Hepatocyte (in vitro differentiated cells): Measurements from ENCODE around the gene SKIC2. TPM values are rescaled to one million over a fixed set of nuclear protein-coding genes. Genes with fewer than 3 reads are reported as not detected.

Experiments
- DNase-seq: peaks from one replicate; pipeline ENCODE4 v3.0.0-alpha.2; 2016; ENCODE audit warnings: low spot score
- H2AFZ ChIP-seq: fragments of 200-600 bp; sonication (generic); 2 replicates; pipeline ENCODE4 v1.6.0; 2016; ENCODE audit warnings: antibody characterized with exemption, mild to moderate bottlenecking
- H3K27ac ChIP-seq: fragments of 200-600 bp; sonication (generic); 2 replicates; pipeline ENCODE4 v1.5.1; 2016; ENCODE audit warnings: mild to moderate bottlenecking
- H3K27me3 ChIP-seq: fragments of 200-600 bp; sonication (generic); 2 replicates; pipeline ENCODE4 v1.6.1; 2016
- H3K36me3 ChIP-seq: fragments of 200-600 bp; sonication (generic); replicated peaks from 2 replicates; pipeline ENCODE4 v1.5.1; 2016; ENCODE audit warnings: low read depth; ENCODE audit not compliant: insufficient read depth
- H3K4me1 ChIP-seq: fragments of 200-600 bp; sonication (generic); 2 replicates; pipeline ENCODE4 v1.5.1; 2016; ENCODE audit warnings: mild to moderate bottlenecking, moderate library complexity; ENCODE audit not compliant: insufficient read depth
- H3K4me2 ChIP-seq: fragments of 200-600 bp; sonication (generic); 2 replicates; pipeline ENCODE4 v1.6.0; 2016
- H3K4me3 ChIP-seq: fragments of 200-600 bp; sonication (generic); 2 replicates; pipeline ENCODE4 v1.5.1; 2016; ENCODE audit warnings: mild to moderate bottlenecking
- H3K79me2 ChIP-seq: fragments of 200-600 bp; sonication (generic); 2 replicates; pipeline ENCODE4 v1.6.0; 2017; ENCODE audit warnings: mild to moderate bottlenecking
- H3K9me2 ChIP-seq: fragments of 200-600 bp; sonication (generic); replicated peaks from 2 replicates; pipeline ENCODE4 v1.6.0; 2017; ENCODE audit warnings: mild to moderate bottlenecking; ENCODE audit not compliant: insufficient read depth
- H3K9me3 ChIP-seq: fragments of 200-600 bp; sonication (generic); 2 replicates; pipeline ENCODE4 v1.5.1; 2016; ENCODE audit warnings: low read depth, mild to moderate bottlenecking
- H4K20me1 ChIP-seq: fragments of 200-600 bp; sonication (generic); 2 replicates; pipeline ENCODE4 v1.6.0; 2016; ENCODE audit warnings: mild to moderate bottlenecking; ENCODE audit not compliant: insufficient read depth, poor library complexity, severe bottlenecking
- CTCF ChIP-seq: fragments of 200-600 bp; sonication (generic); IDR thresholded peaks from 2 replicates; pipeline ENCODE4 v1.5.1; 2016; ENCODE audit warnings: antibody characterized with exemption, mild to moderate bottlenecking; ENCODE audit not compliant: poor library complexity
- EZH2 ChIP-seq: fragments of 200-600 bp; sonication (generic); IDR thresholded peaks from 2 replicates; pipeline ENCODE4 v1.6.1; 2016; ENCODE audit warnings: antibody characterized with exemption, mild to moderate bottlenecking, borderline replicate concordance
- EZH2phosphoT487 ChIP-seq: fragments of 200-600 bp; sonication (generic); IDR thresholded peaks from one replicate; pipeline ENCODE4 v1.6.1; 2018; ENCODE audit warnings: antibody characterized with exemption, mild to moderate bottlenecking, low read depth, moderate library complexity; ENCODE audit not compliant: unreplicated experiment, severe bottlenecking
- WGBS: methylation state at CpG from one replicate; pipeline ENCODE4 v1.1.6; 2016; ENCODE audit warnings: low lambda C conversion rate; ENCODE audit errors: missing lambda C conversion rate; 5-methylcytosine and 5-hydroxymethylcytosine counted together
- polyA plus RNA-seq: library from polyadenylated mRNA; unstranded; fragments of >200 nt; fragmentation: Nextera tagmentation; extraction: Ambion mirVana; gene quantifications from 2 replicates; pipeline ENCODE4 v1.2.1, GENCODE V29; 2016
- total RNA-seq: library from RNA; depleted of rRNA; stranded (reverse); fragments of >200 nt; gene quantifications from 2 replicates; pipeline ENCODE4 v1.2.3, GENCODE V29; 2014

Gene SKIC2
- total and polyA plus RNA-seq, 2 experiments from 2014 or later = 53.2 to 64.3 TPM

GRCh38 chr6:31949926-31950548 is 8.9 kb upstream of the SKIC2 start:
- H3K36me3 ChIP-seq = no peaks in the 10 kb centered on the region
- no peaks in the 10 kb centered on the region for H3K9me2 ChIP-seq
- WGBS = 91% methylated on average over 7 of the region's 7 CpGs
- H3K4me1 ChIP-seq = peaks cover 10% of the 10 kb centered on the region
- no peak for DNase-seq
- peaks cover 4% of the 10 kb centered on the region for H3K79me2 ChIP-seq
- H3K4me2 ChIP-seq = no peak overlapping the region
- H3K27me3 ChIP-seq = no peaks in the 10 kb centered on the region
- no peaks in the 10 kb centered on the region for H3K9me3 ChIP-seq
- TF ChIP-seq EZH2phosphoT487 (no peak), CTCF (no peak), EZH2 (no peak)
- no peak overlapping the region for H2AFZ ChIP-seq
- H4K20me1 ChIP-seq = no peaks in the 10 kb centered on the region
- H3K4me3 ChIP-seq = no peak overlapping the region
- H3K27ac ChIP-seq = peak overlapping the region; percentile 27

DNA sequence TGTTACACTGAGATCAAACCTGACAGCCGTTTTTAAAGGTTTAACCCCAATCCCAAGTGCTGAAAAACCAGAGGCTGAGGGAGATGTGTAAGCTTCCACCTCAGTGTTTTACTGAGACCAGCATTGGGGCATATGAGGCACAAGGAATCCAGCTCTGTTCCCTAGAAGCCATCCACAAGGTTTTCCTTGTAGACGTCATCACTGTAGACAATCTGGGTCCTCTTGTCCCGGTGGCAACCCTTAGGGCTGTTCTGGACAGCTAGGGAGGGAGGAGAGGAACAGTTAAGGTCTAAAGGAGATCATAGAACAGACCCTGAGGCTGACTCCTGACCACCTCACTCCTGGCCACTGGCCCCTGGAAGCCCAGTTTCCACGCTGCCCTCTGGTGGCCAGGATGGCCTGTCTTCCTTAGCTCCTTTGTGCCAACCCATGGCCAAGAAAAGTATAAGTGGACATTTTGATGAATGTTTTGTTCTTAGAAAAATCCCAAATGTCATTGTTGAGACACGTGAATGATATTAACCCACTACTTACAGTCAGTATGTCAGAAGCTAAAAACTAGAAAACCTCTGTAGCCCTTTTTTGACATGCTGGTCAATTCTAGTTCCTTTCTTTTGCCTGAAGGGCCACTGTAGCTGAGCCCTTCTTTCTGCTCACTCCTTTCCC is 6.7 kb upstream of the SKIC2 start:
- DNase-seq = peak; percentile 82
- peaks cover 9% of the 10 kb centered on the region for H3K79me2 ChIP-seq
- H3K36me3 ChIP-seq = no peaks in the 10 kb centered on the region
- no peaks in the 10 kb centered on the region for H3K4me1 ChIP-seq
- peak overlapping the region; percentile 20 for H3K27ac ChIP-seq
- H2AFZ ChIP-seq = no peak overlapping the region
- H3K9me3 ChIP-seq = no peaks in the 10 kb centered on the region
- no peaks in the 10 kb centered on the region for H3K9me2 ChIP-seq
- H3K4me3 ChIP-seq = no peak overlapping the region
- H4K20me1 ChIP-seq = no peaks in the 10 kb centered on the region
- WGBS = 71% methylated on average over 5 of the region's 5 CpGs
- H3K27me3 ChIP-seq = no peaks in the 10 kb centered on the region
- TF ChIP-seq EZH2phosphoT487 = no peak
- no peak for TF ChIP-seq EZH2
- TF ChIP-seq CTCF = peak; percentile 75
- H3K4me2 ChIP-seq = no peak overlapping the region

DNA sequence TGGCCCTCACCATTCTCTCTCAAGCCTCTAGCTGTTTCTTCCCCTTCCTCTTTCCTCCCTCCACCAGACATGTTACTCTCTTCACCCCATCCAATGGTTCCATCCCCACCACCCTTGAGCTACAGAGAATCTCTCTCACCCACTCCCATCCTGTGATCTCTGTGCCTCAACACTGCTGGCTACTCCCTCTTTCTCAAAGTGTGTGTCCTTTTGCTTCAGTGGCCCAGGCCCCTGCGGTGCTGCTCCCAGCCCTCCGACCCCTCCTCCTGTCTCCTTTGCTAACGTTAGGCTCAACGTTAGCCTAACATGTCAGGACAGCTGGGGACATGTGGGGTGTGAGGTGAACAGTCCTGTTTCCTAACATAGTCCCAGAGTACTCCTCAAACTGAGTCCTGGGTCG is 6.1 kb upstream of the SKIC2 start:
- TF ChIP-seq CTCF = no peak
- no peak for TF ChIP-seq EZH2
- TF ChIP-seq EZH2phosphoT487 = no peak
- Histone ChIP-seq H2AFZ (no peak overlapping the region), H3K79me2 (peaks cover 12% of the 10 kb centered on the region), H4K20me1 (no peaks in the 10 kb centered on the region), H3K9me2 (no peaks in the 10 kb centered on the region), H3K4me3 (no peak overlapping the region), H3K4me1 (peaks cover 3% of the 10 kb centered on the region), H3K27me3 (no peaks in the 10 kb centered on the region), H3K27ac (no peak overlapping the region), H3K9me3 (no peaks in the 10 kb centered on the region), H3K36me3 (no peaks in the 10 kb centered on the region), H3K4me2 (no peak overlapping the region)
- WGBS = 86% methylated on average over 5 of the region's 5 CpGs
- no peak for DNase-seq
